Measurements from ENCODE around the gene MARK1. TPM values are rescaled to one million over a fixed set of nuclear protein-coding genes. Genes with fewer than 3 reads are reported as not detected.

The MARK1 gene
- total and polyA plus RNA-seq, 2 of the 4 experiments (the other 2 are of a cell fraction), result not detected

- POLR2A ChIA-PET (ENCODE audit: unreplicated experiment), result no interaction called here
These were observed 142.4 kb downstream of the MARK1 start for GRCh38 chr1:220670365-220670764.

More at GRCh38 chr1:220670365-220670764, 142.4 kb downstream of the MARK1 start:
- Histone ChIP-seq H4K20me1 (ENCODE audit: insufficient read depth, low read length) (no peaks in the 10 kb centered on the region), H3K36me3 (ENCODE audit: control insufficient read depth, insufficient read depth, low read length) (no peaks in the 10 kb centered on the region), H3K56ac (ENCODE audit: extremely low read depth, insufficient read depth, low read length) (no peak overlapping the region), H3K4me3 (ENCODE audit: insufficient read depth, low read depth, low read length) (no peak overlapping the region), H3K9ac (ENCODE audit: low read depth, low read length) (no peak overlapping the region), H3K4ac (ENCODE audit: low read depth, low read length) (no peak overlapping the region), H4K91ac (ENCODE audit: insufficient read depth, low read depth, low read length) (no peak overlapping the region), H3K14ac (replicated peaks; ENCODE audit: low read depth, low read length) (no peak overlapping the region), H2AK5ac (ENCODE audit: low read depth, low read length) (no peak overlapping the region), H3K79me1 (ENCODE audit: low read depth in 1 of 2, low read length in 2 of 2) (no peaks in the 10 kb centered on the region), H3K23ac (ENCODE audit: low read depth, low read length) (no peak overlapping the region), H3K4me1 (ENCODE audit: control insufficient read depth, insufficient read depth, low read length) (no peaks in the 10 kb centered on the region), H2BK120ac (ENCODE audit: low read depth, low read length) (no peak overlapping the region), H4K8ac (ENCODE audit: low read depth in 2 of 2, low read length in 2 of 2) (no peak overlapping the region), H3K9me3 (ENCODE audit: control insufficient read depth, insufficient read depth, low read length) (no peaks in the 10 kb centered on the region), H2BK5ac (ENCODE audit: low read depth, low read length, poor library complexity, severe bottlenecking) (no peak overlapping the region), H2BK20ac (ENCODE audit: low read depth, low read length) (no peak overlapping the region), H4K5ac (ENCODE audit: low read depth, low read length) (no peak overlapping the region), H2AK9ac (replicated peaks; ENCODE audit: low read depth, low read length, poor library complexity) (no peak overlapping the region), H2BK15ac (ENCODE audit: low read depth, low read length) (no peak overlapping the region), H3K4me2 (ENCODE audit: low read depth, low read length) (no peak overlapping the region), H3K27ac (ENCODE audit: insufficient read depth, low read length) (no peak overlapping the region), H3K9me1 (ENCODE audit: insufficient read depth, low read length) (no peaks in the 10 kb centered on the region), H3K18ac (ENCODE audit: low read depth, low read length) (no peak overlapping the region), H2AFZ (replicated peaks; ENCODE audit: low read length, poor library complexity) (no peak overlapping the region), H3K27me3 (ENCODE audit: control insufficient read depth, insufficient read depth, low read length) (peaks cover 3% of the 10 kb centered on the region; the same call in 1 of the 2 replicates)
- ATAC-seq (ENCODE audit: low read depth) (no peak), DNase-seq (no peak)
- in situ Hi-C loops (cut with MboI; ENCODE audit: low sequenced_read_pairs), result no loop called here
- dilution Hi-C loops (cut with HindIII; ENCODE audit: low sequenced_read_pairs, unreplicated experiment), result no loop called here
- intact Hi-C loops (cut with micrococcal nuclease), result no loop called here
- TF ChIP-seq CTCF (conservative IDR thresholded peaks at IDR 0.05; ENCODE audit: low read depth, low read length) (no peak), BHLHE40 (IDR thresholded peaks at IDR 0.05; ENCODE audit: low read depth, low read length) (no peak), MXI1 (IDR thresholded peaks at IDR 0.05; ENCODE audit: borderline replicate concordance, low read depth, low read length) (no peak), RFX5 (IDR thresholded peaks at IDR 0.05; ENCODE audit: low read depth, low read length) (no peak), CHD1 (IDR thresholded peaks at IDR 0.05; ENCODE audit: low read depth, low read length) (no peak), NFE2L2 (IDR thresholded peaks at IDR 0.05; ENCODE audit: low read depth, low read length) (no peak), MAFK (IDR thresholded peaks at IDR 0.05; ENCODE audit: low read depth, low read length) (no peak), SMC3 (IDR thresholded peaks at IDR 0.05; ENCODE audit: low read depth, low read length) (no peak), MAZ (IDR thresholded peaks at IDR 0.05; ENCODE audit: borderline replicate concordance, low read depth, low read length) (no peak), RCOR1 (IDR thresholded peaks at IDR 0.05; ENCODE audit: insufficient replicate concordance, low read length) (no peak), RAD21 (IDR thresholded peaks at IDR 0.05; ENCODE audit: low read length) (no peak), FOS (IDR thresholded peaks at IDR 0.05; ENCODE audit: low read depth, low read length) (no peak), POLR2A (IDR thresholded peaks at IDR 0.05; ENCODE audit: low read depth, low read length) (no peak), CEBPB (IDR thresholded peaks at IDR 0.05; ENCODE audit: low read depth, low read length) (no peak)
- TF ChIP-seq, protein P1, sequence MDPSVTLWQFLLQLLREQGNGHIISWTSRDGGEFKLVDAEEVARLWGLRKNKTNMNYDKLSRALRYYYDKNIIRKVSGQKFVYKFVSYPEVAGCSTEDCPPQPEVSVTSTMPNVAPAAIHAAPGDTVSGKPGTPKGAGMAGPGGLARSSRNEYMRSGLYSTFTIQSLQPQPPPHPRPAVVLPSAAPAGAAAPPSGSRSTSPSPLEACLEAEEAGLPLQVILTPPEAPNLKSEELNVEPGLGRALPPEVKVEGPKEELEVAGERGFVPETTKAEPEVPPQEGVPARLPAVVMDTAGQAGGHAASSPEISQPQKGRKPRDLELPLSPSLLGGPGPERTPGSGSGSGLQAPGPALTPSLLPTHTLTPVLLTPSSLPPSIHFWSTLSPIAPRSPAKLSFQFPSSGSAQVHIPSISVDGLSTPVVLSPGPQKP (IDR thresholded peaks at IDR 0.05; ENCODE audit: borderline replicate concordance, low read depth, low read length), result no peak
- TF ChIP-seq, protein P2, sequence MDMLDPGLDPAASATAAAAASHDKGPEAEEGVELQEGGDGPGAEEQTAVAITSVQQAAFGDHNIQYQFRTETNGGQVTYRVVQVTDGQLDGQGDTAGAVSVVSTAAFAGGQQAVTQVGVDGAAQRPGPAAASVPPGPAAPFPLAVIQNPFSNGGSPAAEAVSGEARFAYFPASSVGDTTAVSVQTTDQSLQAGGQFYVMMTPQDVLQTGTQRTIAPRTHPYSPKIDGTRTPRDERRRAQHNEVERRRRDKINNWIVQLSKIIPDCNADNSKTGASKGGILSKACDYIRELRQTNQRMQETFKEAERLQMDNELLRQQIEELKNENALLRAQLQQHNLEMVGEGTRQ (IDR thresholded peaks at IDR 0.05; ENCODE audit: low read depth, low read length), result no peak
- CTCF ChIA-PET, result interaction anchor here (3.2 kb wide), 1 partner anchor 106 kb away, joined by 7 read pairs; no protein-coding TSS in a partner anchor
- BruUV-seq (replicated peaks), result no TSS peak
